Thoracic aorta (tissue), 2 donors: ENCODE measurements around the gene ING3. TPM values are rescaled to one million over a fixed set of nuclear protein-coding genes. Genes with fewer than 3 reads are reported as not detected.
"Not testable (repeated sequence)": the region's sequence is repeated elsewhere in the genome, so short reads cannot be mapped to it uniquely, and the experiment has no call there.

Experiments used
- ATAC-seq: fragments of 150-250 bp; one replicate; pipeline ENCODE4 v1.8.0; 2017; ENCODE audit warnings: low read depth; ENCODE audit not compliant: insufficient number of reproducible peaks, low FRiP score
- DNase-seq: peaks from one replicate; pipeline ENCODE4 v3.0.0-alpha.2; 2020; ENCODE audit warnings: low spot score
- H3K27ac ChIP-seq, 2 donors: fragments of 200-600 bp; sonication (generic); 1 replicate in 1 of 2; 2 replicates in 1 of 2; pipeline ENCODE4 v1.5.1; 2016; ENCODE audit warnings: mild to moderate bottlenecking in 2 of 2, moderate library complexity in 2 of 2
- H3K27me3 ChIP-seq: fragments of 200-600 bp; sonication (generic); replicated peaks from 2 replicates; pipeline ENCODE4 v1.6.0; 2016; ENCODE audit warnings: mild to moderate bottlenecking; ENCODE audit not compliant: insufficient read depth
- H3K36me3 ChIP-seq: fragments of 200-600 bp; sonication (generic); one replicate; pipeline ENCODE4 v1.5.1; 2016
- H3K4me1 ChIP-seq, 2 donors: fragments of 200-600 bp; sonication (generic); 1 replicate in 1 of 2; 2 replicates in 1 of 2; pipeline versions ENCODE4 v1.5.1 to v1.6.0; 2016; ENCODE audit warnings: low read depth in 2 of 2, mild to moderate bottlenecking in 1 of 2; ENCODE audit not compliant: control insufficient read depth in 1 of 2
- H3K4me3 ChIP-seq: fragments of 200-600 bp; sonication (generic); 2 replicates; pipeline ENCODE4 v1.5.1; 2016; ENCODE audit warnings: mild to moderate bottlenecking
- H3K9me3 ChIP-seq: fragments of 200-600 bp; sonication (generic); 2 replicates; pipeline ENCODE4 v1.5.1; 2016
- total RNA-seq, 2 donors: library from RNA; depleted of rRNA; stranded (reverse); fragments of >200 nt; gene quantifications; one replicate each; pipeline versions ENCODE4 v1.1.0 to v1.2.3, GENCODE V29; 2016
- TF ChIP-seq, protein P1 (sequence below): fragments of 200-600 bp; sonication (generic); IDR thresholded peaks from one replicate; pipeline ENCODE4 v1.5.1; 2019; ENCODE audit warnings: antibody characterized with exemption

The ING3 gene
- total RNA-seq, 2 donors from 2014 or later, result 12.3 to 21.2 TPM

DNA sequence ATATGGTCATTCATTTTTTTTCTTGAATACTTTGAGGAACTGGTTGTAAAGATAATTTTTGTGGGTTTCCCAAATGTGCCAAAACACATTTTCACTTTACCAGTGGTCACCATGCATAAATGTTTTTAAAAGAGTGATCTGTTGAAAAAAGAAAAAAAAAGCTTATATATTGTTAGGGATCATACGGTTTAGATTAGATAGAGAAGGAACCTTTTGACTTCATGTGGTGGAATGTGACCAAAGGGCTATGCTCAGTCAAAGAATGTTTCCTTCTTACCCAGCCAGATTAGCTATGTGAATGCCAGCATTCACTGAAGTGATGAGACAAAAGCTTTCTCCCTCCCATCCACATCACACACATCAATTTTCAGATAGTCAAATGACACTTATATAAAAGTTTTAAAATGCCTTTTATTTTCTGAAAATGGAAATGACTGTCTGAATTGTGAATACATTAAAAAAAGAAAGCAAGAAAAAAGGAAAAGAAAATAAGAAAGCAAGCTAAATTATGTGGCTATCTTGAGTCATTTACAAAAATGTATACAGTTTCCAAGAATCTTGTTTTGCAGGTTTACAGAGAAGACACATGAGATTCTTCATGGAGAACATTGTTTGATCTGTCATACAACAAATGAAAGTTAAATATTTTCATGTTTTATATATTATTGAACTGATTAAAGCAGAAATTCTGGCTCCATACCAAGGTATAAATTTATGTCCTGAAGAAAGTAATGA is 29.4 kb downstream of the ING3 start:
- Histone ChIP-seq H3K27me3 (no peaks in the 10 kb centered on the region), H3K36me3 (peaks cover 4% of the 10 kb centered on the region), H3K4me1 (no peaks in the 10 kb centered on the region), H3K27ac (no peak overlapping the region), H3K9me3 (no peaks in the 10 kb centered on the region), H3K4me3 (no peak overlapping the region)
- ATAC-seq, result no peak
- DNase-seq, result no peak
- TF ChIP-seq, protein P1, sequence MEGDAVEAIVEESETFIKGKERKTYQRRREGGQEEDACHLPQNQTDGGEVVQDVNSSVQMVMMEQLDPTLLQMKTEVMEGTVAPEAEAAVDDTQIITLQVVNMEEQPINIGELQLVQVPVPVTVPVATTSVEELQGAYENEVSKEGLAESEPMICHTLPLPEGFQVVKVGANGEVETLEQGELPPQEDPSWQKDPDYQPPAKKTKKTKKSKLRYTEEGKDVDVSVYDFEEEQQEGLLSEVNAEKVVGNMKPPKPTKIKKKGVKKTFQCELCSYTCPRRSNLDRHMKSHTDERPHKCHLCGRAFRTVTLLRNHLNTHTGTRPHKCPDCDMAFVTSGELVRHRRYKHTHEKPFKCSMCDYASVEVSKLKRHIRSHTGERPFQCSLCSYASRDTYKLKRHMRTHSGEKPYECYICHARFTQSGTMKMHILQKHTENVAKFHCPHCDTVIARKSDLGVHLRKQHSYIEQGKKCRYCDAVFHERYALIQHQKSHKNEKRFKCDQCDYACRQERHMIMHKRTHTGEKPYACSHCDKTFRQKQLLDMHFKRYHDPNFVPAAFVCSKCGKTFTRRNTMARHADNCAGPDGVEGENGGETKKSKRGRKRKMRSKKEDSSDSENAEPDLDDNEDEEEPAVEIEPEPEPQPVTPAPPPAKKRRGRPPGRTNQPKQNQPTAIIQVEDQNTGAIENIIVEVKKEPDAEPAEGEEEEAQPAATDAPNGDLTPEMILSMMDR, result no peak

DNA sequence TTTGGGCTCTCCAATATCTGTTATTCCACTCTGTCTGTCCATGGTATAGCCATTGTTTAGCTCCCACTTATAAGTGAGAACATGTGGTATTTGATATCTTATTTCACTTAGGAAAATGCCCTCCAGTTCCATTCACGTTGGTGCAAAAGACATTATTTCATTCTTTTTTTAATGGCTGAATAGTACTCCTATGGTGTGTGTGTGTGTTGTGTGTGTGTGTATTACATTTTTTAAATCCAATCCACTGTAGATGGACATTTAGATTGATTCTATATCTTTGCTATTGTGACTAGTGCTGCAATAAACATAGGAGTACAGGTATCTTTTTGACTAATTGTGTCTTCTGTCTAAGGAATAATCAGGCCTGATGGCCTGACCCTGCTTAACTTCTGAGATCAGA is 30.5 kb downstream of the ING3 start:
- Histone ChIP-seq H3K4me3 (no peak overlapping the region), H3K36me3 (no peaks in the 10 kb centered on the region), H3K27ac (no peak overlapping the region), H3K27me3 (no peaks in the 10 kb centered on the region), H3K4me1 (no peaks in the 10 kb centered on the region), H3K9me3 (no peaks in the 10 kb centered on the region)
- ATAC-seq (no peak), DNase-seq (no peak)
- TF ChIP-seq, protein P1, result no peak

DNA sequence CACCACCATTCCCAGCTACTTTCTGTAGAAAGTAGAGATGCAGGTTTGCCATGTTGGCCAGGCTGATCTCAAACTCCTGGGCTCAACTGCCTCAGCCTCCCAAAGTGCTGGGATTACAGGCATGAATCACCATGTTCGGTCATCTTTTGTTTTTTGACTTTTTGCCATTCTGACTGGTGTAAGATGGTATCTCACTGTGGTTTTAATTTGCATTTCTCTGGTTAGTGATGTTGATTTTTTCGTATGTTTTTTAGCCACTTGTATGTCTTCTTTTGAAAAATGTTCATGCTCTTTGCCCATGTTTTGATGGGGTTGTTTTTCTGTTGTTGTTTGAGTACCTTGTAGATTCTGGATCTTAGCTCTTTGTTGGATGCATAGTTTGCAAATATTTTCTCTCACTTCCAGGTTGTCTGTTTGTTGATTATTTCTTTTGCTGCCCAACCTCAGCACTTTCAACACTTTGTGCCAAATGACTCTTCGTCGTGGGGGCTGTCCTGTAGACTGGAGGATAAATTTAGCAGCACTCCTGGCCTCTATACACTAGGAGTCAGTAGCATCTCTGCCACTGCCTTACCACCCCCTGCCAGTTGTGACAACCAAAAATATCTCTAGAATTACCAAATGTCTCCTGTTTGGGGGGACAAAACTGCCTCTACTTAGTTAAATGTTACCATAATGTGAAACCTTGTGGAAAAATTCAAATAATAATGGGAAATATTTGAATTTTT is 31.5 kb downstream of the ING3 start:
- no peak for ATAC-seq
- TF ChIP-seq, protein P1, result no peak
- H3K36me3 ChIP-seq, result no peaks in the 10 kb centered on the region
- H3K4me1 ChIP-seq, result no peaks in the 10 kb centered on the region
- H3K9me3 ChIP-seq, result no peaks in the 10 kb centered on the region
- DNase-seq, result no peak
- H3K27ac ChIP-seq, result no peak overlapping the region
- no peaks in the 10 kb centered on the region for H3K27me3 ChIP-seq
- no peak overlapping the region for H3K4me3 ChIP-seq

DNA sequence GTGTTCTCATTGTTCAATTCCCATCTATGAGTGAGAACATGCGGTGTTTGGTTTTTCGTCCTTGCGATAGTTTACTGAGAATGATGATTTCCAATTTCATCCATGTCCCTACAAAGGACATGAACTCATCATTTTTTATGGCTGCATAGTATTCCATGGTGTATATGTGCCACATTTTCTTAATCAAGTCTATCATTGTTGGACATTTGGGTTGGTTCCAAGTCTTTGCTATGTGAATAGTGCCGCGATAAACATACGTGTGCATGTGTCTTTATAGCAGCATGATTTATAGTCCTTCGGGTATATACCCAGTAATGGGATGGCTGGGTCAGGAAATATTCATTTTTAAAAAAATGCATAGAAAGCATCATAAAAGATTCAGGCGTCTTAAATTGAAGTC is 33.0 kb downstream of the ING3 start:
- not testable (repeated sequence) for H3K27me3 ChIP-seq, H3K4me3 ChIP-seq, DNase-seq, ATAC-seq, H3K9me3 ChIP-seq, H3K36me3 ChIP-seq, H3K27ac ChIP-seq, H3K4me1 ChIP-seq

DNA sequence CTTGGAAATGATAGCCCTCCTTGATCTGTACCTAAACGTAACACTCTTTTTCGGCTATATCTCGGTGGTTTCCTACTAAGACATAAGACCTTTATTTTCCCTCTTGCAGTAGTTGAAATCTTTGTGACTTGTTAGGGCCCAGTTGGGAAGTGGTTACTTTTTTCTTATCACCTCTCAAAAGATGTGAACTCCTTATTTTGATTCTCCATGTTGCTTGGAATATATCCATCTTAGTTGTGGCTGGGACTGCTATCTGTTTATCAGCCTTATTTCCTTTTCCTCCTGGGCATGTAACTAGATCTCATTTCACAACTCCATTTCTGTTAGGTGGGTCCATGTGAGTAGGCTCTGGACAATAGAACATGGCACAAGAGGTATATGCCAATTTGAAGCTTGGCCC is 33.8 kb downstream of the ING3 start:
- TF ChIP-seq, protein P1, result no peak
- no peak for ATAC-seq
- DNase-seq, result no peak

More for the DNA sequence above, 33.8 kb downstream of the ING3 start:
- Histone ChIP-seq H3K4me1 (no peaks in the 10 kb centered on the region), H3K27me3 (no peaks in the 10 kb centered on the region), H3K36me3 (no peaks in the 10 kb centered on the region), H3K27ac (no peak overlapping the region), H3K9me3 (no peaks in the 10 kb centered on the region), H3K4me3 (no peak overlapping the region)
